ENCODE measurements around the gene ETV3L.
"Not testable (repeated sequence)": the region's sequence is repeated elsewhere in the genome, so short reads cannot be mapped to it uniquely, and the experiment has no call there.

ETV3L gene

DNA sequence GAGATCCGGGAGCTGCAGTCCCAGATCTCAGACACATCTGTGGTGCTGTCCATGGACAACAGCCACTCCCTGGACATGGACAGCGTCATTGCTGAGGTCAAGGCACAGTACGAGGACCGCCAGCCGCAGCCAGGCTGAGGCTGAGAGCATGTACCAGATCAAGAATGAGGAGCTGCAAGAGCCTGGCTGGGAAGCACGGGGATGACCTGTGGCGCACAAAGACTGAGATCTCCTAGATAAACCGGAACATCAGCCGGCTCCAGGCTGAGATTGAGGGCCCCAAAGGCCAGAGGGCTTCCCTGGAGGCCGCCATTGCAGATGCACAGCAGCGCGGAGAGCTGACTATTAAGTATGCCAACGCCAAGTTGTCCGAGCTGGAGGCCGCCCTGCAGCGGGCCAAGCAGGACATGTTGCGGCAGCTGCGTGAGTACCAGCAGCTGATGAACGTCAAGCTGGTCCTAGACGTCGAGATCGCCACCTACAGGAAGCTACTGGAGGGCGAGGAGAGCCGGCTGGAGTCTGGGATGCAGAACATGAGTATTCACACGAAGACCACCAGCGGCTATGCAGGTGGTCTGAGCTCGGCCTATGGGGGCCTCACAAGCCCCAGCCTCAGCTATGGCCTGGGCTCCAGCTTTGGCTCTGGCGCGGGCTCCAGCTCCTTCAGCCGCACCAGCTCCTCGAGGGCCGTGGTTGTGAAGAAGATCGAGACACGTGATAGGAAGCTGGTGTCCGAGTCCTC, 25.5 kb downstream of the ETV3L start:
- peak; percentile 24 for DNase-seq

DNA sequence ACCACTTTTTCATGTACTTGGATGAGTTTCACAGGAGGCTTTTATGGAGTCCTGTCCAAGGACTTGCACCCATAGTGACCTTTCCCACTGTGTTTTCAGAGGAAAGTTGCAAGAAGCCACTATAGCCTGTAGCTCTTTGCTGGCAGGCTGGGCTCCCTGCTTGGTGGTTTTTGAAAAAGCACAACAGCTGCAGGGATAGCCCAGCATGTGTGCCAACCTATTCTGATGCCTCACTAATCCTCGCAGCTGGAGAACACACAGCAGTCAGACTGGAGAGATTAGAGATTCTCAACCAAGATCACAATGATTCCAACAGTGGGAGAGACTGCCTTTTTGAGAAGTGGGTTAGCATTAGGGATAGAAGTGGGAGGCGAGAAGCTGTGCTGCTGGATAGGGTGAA, 30.0 kb downstream of the ETV3L start:
- no peak for DNase-seq

DNA sequence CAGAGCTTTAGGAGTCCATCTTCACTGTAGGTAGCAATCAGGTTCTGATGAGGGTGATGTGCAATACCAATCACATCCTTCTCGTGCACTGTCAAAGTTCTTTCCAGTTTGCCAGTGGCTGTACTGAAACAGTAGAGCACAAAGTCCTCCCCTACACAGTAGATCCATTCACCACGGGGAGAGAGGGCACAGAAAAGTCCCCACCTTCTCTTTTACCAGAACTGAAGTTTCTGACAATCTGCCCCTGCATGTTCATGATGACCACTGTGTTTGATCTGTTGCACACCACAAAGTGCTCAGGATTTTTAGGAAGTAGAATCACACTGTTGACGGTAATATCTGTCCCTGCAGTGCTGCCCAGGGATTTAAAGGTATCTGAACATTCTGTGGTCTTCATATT, 40.4 kb downstream of the ETV3L start:
- DNase-seq, result not testable (repeated sequence)

DNA sequence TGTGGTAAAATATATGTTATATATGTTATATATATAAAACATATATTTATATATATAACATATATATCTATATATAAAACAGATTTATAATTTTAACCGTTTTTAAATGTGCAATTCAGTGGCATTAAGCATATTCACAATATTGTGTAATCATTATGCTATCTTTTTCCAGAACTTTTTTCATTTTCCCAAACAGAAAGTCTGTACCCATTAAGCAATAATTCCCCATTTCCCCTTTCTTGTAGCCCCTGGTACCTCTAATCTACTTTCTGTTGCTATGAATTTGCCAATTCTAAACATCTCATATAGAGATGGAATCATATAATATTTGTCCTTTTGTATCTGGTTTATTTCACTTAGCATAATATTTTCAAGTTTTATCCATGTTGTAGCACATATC, 43.3 kb downstream of the ETV3L start:
- DNase-seq, result no peak

- not testable (repeated sequence) for DNase-seq
Measured at GRCh38 chr1:157055729-157056128, 43.9 kb downstream of the ETV3L start.

DNA sequence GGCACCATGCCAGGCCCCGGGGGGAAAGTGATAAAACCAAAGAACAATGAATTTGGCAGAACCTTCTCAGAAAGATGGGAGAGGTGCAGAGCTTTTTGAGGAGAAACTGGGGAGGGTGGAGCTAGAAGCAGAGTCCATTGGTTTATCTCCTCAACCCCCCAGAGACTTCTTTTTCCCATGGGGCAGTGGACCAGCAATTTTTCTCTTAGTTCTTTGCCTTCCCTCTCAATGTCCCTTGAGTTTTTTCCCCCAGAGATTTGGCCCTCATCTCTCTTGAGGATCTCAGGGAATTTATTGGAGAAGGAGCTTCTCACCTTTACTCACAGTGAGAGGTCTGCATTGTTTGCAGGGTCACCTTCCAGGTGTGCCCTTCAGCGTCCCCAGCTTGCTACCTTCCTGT, 48.8 kb downstream of the ETV3L start:
- no peak for DNase-seq

GRCh38 chr1:157047062-157047410, 52.6 kb downstream of the ETV3L start:
- no peak for DNase-seq

- DNase-seq, result peak; percentile 81
Measured at GRCh38 chr1:157045250-157046218, 54.1 kb downstream of the ETV3L start, which contains the start of gene ARHGEF11. ARHGEF11 (minus strand) TSS chr1:157045742; CDS start chr1:157044330, 1,412 bp downstream.

DNA sequence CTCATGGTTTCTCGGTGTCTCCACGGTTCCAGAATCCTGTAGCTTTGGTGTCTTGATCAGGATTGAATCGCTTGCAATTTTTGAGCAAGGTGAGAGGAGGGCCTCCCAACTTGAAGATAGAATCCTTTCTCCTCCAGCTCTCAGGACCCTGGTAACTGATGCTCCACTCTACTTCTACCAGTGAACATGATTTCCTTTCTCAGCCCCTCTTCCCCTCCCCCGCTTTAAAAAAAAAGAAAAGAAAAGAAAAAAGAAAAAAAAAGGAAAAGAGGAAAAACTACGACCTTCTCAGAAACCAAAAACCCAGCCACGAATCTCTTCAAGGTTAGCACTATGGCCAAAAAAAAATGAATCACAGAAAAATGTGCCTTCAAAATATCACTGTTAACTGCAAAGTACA, 55.3 kb downstream of the ETV3L start:
- no peak for DNase-seq

GRCh38 chr1:157043685-157044084, 55.9 kb downstream of the ETV3L start:
- no peak for DNase-seq

- no peak for DNase-seq
Measured at GRCh38 chr1:157042846-157043245, 56.8 kb downstream of the ETV3L start.

All from amniotic stem cell (primary cell).